Measurements from ENCODE around the gene FAM83E.
"Not testable (repeated sequence)": the region's sequence is repeated elsewhere in the genome, so short reads cannot be mapped to it uniquely, and the experiment has no call there.

Gene FAM83E

DNA sequence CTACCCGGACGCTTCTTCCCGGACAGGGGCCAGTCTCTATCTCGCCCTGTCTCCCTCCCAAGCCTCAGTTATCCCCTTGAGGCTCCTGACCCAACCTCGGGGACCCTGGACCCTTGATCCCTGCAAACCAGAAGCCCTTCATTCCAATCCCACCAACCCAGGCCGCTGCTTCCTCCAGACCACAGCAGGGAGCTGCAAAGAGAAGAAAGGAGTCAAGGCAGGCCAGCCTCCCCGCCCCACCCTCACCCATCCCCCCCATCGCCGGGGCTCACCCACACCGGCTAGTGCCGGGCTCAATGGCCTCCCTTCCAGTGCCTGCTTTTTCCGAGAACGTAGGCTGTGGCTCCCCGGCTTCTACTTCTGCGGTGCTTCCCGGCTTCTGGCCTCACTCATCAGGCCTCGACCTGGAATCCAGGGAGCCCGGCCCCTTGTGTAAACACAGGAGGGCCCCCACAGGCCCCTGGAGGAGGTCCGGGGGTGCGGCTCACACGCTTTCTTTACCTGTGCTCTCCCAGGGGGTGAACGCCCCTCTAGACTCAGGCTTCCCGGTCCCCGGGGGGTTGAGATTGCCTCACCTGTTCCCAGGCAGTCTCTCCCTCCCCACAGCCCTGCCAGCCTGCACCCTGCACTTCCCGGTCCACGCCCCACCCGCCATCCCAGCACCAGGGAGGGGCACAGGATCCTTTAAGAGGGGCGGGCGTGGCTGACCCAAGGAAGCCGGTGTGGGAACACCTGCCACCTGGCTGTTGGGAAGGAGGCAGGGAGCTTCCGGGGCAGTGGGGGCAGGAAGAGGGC is at the start of gene FAM83E:
Gene FAM83E (minus strand): TSS at position 641 of the 795 bp plus-strand sequence. CDS start 1,704 bp downstream, outside the sequence.
- no peak for DNase-seq

DNA sequence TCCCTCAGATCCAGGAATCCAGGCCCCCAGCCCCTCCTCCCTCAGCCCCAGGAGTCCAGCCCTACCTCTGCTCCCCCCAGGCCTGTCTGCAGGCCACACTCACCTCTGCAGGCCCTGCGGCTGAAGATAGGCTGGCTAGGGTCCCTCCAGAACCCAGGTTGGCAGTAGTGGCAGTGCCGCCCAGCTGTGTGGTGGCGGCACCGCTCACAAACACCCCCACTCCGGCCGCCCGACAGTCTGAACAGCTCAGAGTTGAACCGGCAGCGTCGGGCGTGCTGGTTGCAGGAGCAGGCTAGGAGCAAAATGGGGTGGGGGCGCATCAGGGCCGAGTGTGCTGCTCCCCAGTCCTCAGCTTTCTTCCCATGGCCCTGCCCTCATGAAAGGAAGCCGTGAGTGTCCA is 49.6 kb upstream of the FAM83E start:
- no peak for DNase-seq

GRCh38 chr19:48663667-48664066 is 48.8 kb upstream of the FAM83E start:
- no peak for DNase-seq

DNA sequence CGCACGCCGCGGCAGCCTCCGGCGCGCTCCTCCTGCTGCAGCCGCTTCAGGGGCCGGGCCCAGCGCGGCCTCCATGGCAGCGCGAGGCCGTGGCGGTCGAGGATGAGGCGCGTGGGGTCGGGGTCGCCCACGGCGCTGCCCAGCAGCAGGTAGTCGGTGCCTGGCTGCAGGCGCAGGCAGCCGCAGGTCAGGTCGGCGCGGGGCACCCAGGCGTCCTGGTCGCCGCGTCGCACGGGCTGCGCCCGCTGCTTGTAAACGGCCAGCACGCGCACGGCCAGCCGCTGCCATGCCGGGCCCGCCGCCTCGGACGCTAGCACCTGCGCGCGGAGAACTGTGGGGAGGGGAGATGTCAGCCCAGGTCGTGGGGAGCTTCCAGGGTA is 46.8 kb upstream of the FAM83E start:
- no peak for DNase-seq

GRCh38 chr19:48660852-48661710 is 46.2 kb upstream of the FAM83E start:
- peak; percentile 84 for DNase-seq

- no peak for DNase-seq
Measured at GRCh38 chr19:48659768-48660167, 44.9 kb upstream of the FAM83E start.

DNA sequence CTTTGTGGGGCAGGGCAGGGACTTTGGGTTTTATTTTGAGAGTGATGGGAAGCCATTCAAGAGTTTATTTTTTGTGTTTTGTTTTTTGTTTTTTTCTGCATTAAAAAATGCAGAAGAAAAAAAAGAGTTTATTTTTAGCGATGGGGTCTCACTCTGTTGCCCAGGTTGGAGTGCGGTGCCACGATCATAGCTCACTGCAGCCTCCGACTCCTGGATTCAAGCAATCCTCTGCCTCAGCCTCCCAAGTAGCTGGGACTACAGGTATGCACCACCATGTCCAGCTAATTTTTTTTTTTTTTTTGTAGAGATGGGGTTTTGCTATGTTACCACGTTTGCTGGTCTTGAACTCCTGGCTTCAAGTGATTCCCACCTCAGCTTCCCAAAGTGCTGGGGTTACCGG is 43.6 kb upstream of the FAM83E start:
- no peak for DNase-seq

GRCh38 chr19:48657828-48658227 is 43.0 kb upstream of the FAM83E start:
- not testable (repeated sequence) for DNase-seq

DNA sequence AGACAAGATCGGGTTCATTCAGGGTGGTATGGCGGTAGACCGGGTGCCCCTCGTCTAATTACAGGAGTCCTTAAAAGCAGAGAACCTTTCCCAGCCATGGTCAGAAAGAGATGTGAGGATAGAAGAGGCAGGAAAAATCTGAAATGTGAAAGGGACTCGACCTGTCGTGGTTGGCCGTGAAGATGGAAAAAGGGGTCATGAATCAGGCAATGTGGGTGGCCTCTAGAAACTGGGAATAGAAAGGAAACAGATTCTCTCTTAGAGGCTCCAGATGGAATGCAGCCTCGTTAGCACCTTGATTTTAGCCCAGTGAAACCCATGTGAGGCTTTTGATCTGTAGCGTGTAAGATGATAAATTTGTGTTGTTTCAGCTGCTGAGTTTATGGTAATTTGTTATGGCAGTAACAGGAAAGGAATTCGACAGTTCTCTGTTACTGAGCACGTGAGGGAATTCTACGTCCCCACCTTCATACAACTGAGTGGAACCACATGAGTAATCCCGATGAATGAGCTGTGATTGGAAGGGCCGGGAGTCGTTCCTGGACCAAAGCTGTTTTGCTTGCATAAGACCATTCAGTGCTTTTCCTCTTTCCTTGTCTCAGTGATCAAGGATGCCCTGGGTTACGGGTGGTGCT is 42.1 kb upstream of the FAM83E start:
- DNase-seq = peak; percentile 47

DNA sequence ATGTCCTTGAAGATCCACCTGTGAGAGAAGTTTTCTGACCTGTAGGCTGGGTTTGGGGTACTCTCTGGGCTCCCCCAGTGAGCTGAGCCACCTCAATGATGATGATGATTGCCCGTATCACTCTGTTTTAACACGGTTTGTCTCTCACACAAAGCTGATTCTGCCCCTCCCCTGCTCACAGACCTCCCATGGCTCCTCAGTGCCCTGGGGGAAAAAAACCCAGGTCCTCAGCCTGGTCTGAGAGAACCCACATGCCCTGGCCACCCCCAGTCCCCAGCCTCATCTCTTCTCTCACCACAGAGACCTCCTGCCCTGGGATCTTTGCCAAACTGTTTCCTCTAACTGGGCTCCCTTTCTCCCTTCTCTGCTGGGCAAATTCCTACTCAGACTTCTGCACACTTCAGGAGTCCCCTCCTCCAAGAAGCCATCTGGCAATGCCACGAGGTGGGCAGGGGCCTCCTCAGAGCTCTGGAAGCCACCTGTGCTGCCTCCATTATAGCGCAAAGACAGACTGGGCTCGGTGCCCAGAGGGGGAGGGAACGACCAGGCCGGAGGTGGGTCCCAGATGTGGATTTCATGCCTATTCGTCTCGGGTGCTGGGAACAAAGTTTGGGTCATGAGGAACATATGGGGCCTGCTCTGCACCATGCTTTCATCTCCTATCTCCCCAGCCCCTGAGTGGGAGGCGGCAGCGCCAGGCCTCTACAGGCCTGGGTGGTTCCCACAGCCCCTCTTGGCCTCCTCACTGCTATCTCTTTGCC is 39.6 kb upstream of the FAM83E start:
- DNase-seq = no peak

- DNase-seq = no peak
Measured at GRCh38 chr19:48651683-48652048, 36.8 kb upstream of the FAM83E start.

GRCh38 chr19:48650974-48651682 is 36.3 kb upstream of the FAM83E start:
- no peak for DNase-seq

DNA sequence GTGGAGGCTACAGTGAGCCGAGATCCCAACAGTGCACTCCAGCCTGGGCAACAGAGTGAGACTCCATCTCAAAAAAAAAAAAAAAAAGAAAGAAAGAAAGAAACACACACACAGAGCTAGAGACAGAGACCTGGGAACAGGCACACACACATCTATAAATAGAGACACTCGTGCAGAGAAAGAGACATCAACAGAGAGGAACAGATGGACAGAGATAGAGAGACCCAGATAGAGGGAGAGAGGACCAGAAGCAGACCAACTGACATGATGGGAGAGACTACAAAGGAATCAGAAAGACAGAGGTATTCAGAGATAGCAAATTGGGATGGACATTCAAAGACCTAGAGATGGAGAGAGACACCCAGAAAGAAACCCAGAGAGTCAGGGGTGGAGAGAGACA is 33.3 kb upstream of the FAM83E start:
- no peak for DNase-seq

GRCh38 chr19:48646722-48647216 is 31.9 kb upstream of the FAM83E start:
- no peak for DNase-seq

DNA sequence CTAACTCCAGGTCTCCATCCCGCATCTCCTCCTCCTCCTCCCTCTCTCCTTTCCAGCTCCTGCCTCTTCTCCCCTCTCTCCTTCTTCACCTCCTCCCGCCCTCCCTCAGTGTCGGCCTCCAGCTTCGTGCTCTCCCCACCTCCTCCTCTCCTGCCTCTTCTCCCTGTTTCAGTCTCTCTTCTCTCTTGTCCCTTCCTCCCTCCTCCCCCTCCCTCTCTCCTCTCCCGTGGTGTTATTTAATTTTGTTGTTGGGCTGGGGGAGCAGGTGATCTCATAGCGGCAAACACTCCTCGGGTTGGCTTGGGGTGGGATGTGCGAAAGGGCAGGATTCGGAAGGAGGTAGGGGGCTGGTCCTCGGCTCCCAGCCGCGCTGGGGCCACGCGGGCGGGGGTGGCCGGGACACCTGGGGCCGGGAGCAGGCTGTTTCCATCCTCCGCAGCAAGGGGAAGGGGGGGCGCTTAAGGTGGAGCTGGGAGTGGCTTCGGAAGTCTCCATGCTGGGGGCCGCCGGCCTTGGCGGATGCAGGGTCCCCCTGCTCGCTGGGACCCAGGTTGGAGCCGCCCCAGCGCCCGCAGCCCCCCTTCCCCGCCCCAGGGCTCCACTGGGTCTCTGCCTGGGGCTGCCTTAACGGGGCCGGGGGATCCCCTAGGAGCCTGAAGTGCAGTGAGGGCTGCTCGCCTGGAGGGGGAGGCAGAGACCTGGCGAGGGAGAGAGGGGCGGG is 31.3 kb upstream of the FAM83E start, which contains the start of gene CA11:
Gene CA11 (minus strand): TSS at position 187 of the 721 bp plus-strand sequence. CDS start 555 bp downstream, outside the sequence.
- DNase-seq = peak; percentile 68

- DNase-seq = no peak
Measured at GRCh38 chr19:48645620-48646000, 30.7 kb upstream of the FAM83E start.

DNA sequence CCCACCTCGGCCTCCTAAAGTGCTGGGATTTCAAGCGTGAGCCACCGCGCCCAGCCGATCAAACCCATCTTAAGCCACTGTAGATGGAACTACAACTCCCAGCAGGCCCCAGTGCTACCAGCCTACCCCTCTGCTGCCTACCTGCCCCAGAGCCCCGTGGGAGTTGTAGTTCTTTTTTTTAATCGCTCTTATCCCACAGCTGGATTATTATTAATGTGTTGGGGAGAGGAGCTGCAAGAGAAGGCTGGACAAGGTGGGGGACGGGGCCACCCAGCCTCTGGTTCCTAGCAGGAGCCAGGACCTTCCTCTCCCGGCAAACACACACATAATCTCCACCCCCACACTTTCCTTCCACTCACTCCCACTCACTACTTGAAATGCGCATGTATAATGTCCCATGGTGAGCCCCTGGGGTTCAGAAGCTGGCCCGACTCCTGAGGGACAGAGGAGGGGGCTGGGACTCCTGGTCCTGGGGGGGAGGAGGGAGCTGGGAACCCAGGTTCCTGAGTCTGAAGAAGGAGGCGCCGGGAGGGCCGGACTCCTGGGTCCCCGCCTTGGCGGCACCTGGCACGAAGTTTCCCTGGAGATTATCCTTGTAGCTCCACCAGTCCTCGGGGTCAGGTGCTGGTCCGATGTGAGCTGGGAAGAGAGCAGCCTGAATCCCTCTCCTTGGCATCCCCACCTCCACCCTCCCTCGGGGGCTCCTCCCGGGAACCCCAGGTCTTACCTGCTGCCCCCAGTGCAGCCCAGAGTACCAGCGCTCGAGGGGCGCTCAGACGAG is 30.2 kb upstream of the FAM83E start:
- DNase-seq = peak; percentile 35

- no peak for DNase-seq
Measured at GRCh38 chr19:48644355-48644754, 29.5 kb upstream of the FAM83E start.

DNA sequence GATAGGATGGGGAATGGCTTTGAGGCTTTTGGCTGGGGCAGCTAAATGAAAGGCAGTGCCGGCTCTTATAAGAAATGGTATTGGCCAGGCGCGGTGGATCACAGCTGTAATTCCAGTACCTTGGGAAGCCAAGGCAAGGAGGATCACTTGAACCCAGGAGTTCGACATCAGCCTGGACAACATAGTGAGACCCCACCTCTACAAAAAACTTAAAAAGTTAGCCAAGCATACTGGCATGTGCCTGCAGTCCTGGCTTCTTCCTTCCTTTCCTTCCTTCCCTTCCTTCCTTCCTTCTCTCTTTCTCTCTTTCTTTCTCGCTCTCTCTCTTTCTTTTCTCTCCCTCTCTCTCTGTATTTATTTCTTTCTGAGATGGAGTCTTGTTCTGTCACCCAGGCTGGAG is 28.0 kb upstream of the FAM83E start:
- no peak for DNase-seq

GRCh38 chr19:48641850-48642249 is 27.0 kb upstream of the FAM83E start:
- DNase-seq = no peak
